ENCODE measurements around the gene FRAT2.

- peak; percentile 32 for TF ChIP-seq MYC (IDR thresholded peaks at IDR 0.05; ENCODE audit: low read depth, low read length)
- TF ChIP-seq CTCF (IDR thresholded peaks at IDR 0.05; ENCODE audit: extremely low read depth in 1 of 2, insufficient read depth in 1 of 2, low read depth in 1 of 2, low read length in 2 of 2): no peak
- no peak for TF ChIP-seq EZH2 (IDR thresholded peaks at IDR 0.05; ENCODE audit: borderline replicate concordance, low read depth, low read length, severe bottlenecking)
- peak; percentile 56 for TF ChIP-seq POLR2A (IDR thresholded peaks at IDR 0.05; ENCODE audit: low read depth, low read length)
Observed at GRCh38 chr10:97334370-97335175, at the start of gene FRAT2.

All from endothelial cell of umbilical vein (primary cell).